Measurements from ENCODE around the gene UBE2QL1.

Gene UBE2QL1

GRCh38 chr5:6436715-6437331, 11.8 kb upstream of the UBE2QL1 start:
- intact Hi-C loops (cut with DNase I; ENCODE audit: low total_unique reads), result no loop called here
- Histone ChIP-seq H3K4me3 (no peak overlapping the region), H3K27me3 (peaks cover 0 to 8% of the 10 kb centered on the region in 2 donors), H3K27ac (no peak overlapping the region), H3K36me3 (no peaks in the 10 kb centered on the region), H3K4me1 (no peaks in the 10 kb centered on the region), H3K9me3 (peaks cover 0 to 6% (median 6%) of the 10 kb centered on the region in 3 donors)
- TF ChIP-seq CTCF (IDR thresholded peaks at IDR 0.05), result no peak
- no peak for DNase-seq

GRCh38 chr5:6439588-6440550, 8.8 kb upstream of the UBE2QL1 start:
- Histone ChIP-seq H3K36me3 (no peaks in the 10 kb centered on the region), H3K27ac (no peak overlapping the region), H3K4me3 (no peak overlapping the region), H3K9me3 (peaks cover 0 to 6% (median 6%) of the 10 kb centered on the region in 3 donors), H3K4me1 (no peaks in the 10 kb centered on the region), H3K27me3 (no peaks in the 10 kb centered on the region)
- intact Hi-C loops (cut with DNase I; ENCODE audit: low total_unique reads), result loop anchor here (10.0 kb wide), 2 partner anchors 275 to 945 kb away; partner anchors contain the start of gene TENT4A
- no peak for TF ChIP-seq CTCF (IDR thresholded peaks at IDR 0.05)
- DNase-seq, result no peak

DNA sequence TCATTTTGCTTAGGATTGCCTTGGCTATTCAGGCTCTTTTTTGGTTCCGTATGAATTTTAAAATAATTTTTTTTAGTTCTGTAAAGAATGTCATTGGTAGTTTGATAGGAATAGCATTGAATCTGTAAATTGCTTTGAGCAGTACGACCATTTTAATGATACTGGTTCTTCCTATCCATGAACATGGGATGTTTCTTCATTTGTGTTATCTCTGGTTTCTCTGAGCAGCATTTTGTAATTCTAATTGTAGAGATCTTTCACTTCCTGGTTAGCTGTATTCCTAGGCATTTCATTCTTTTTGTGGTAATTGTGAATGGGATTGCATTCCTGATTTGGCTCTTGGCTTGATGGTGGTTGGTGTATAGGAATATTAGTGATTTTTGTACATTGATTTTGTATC, 6.3 kb upstream of the UBE2QL1 start:
- Histone ChIP-seq H3K4me3 (no peak overlapping the region), H3K27ac (no peak overlapping the region)

DNA sequence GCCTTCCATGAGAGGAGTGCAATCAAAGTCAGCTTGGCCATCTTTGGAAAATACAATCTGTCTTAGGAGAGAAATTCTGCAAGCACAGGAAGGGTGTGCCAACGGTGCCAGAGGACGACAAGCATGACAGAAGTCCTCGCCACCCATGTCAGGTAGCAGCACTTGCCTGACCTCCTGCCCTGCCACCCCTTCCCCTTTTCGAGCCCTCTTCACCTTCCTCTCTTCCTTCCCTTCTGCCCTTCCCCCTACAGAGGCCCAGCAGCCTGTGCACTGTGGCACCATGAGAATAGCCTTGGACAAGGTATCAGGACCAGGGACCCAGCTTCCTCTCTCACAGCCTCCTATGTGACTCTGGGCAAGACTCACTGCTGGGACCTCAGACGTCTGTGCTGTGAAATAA, 5.3 kb upstream of the UBE2QL1 start:
- Histone ChIP-seq H3K27me3 (no peaks in the 10 kb centered on the region), H3K36me3 (no peaks in the 10 kb centered on the region), H3K27ac (no peak overlapping the region), H3K9me3 (peaks cover 0 to 6% (median 6%) of the 10 kb centered on the region in 3 donors), H3K4me1 (no peaks in the 10 kb centered on the region), H3K4me3 (no peak overlapping the region)
- no peak for TF ChIP-seq CTCF (IDR thresholded peaks at IDR 0.05)
- intact Hi-C loops (cut with DNase I; ENCODE audit: low total_unique reads), result loop anchor here (10.0 kb wide), 2 partner anchors 271 to 949 kb away; partner anchors contain the start of gene TENT4A
- no peak for DNase-seq

More for the DNA sequence above, 6.3 kb upstream of the UBE2QL1 start:
- H3K9me3 ChIP-seq, result peaks cover 0 to 6% (median 6%) of the 10 kb centered on the region in 3 donors
- no peaks in the 10 kb centered on the region for H3K27me3 ChIP-seq
- intact Hi-C loops (cut with DNase I; ENCODE audit: low total_unique reads), result loop anchor here (10.0 kb wide), 2 partner anchors 272 to 948 kb away; partner anchors contain the start of gene TENT4A
- DNase-seq, result no peak
- TF ChIP-seq CTCF (IDR thresholded peaks at IDR 0.05), result no peak
- no peaks in the 10 kb centered on the region for H3K36me3 ChIP-seq
- no peaks in the 10 kb centered on the region for H3K4me1 ChIP-seq

GRCh38 chr5:6446042-6446441, 2.6 kb upstream of the UBE2QL1 start:
- Histone ChIP-seq H3K9me3 (no peaks in the 10 kb centered on the region), H3K4me1 (peaks cover 0 to 19% (median 13%) of the 10 kb centered on the region in 4 donors), H3K27me3 (no peaks in the 10 kb centered on the region), H3K27ac (no peak overlapping the region), H3K4me3 (no peak overlapping the region), H3K36me3 (no peaks in the 10 kb centered on the region)
- intact Hi-C loops (cut with DNase I; ENCODE audit: low total_unique reads), result loop anchor here (5.0 to 10.0 kb wide), 3 partner anchors 69 to 951 kb away; partner anchors contain the start of genes MED10 and TENT4A
- no peak for DNase-seq
- TF ChIP-seq CTCF (IDR thresholded peaks at IDR 0.05), result no peak

Measured in tibial artery (tissue), 4 donors.